ENCODE data around the gene TMEM260.

- TF ChIP-seq, protein P1, sequence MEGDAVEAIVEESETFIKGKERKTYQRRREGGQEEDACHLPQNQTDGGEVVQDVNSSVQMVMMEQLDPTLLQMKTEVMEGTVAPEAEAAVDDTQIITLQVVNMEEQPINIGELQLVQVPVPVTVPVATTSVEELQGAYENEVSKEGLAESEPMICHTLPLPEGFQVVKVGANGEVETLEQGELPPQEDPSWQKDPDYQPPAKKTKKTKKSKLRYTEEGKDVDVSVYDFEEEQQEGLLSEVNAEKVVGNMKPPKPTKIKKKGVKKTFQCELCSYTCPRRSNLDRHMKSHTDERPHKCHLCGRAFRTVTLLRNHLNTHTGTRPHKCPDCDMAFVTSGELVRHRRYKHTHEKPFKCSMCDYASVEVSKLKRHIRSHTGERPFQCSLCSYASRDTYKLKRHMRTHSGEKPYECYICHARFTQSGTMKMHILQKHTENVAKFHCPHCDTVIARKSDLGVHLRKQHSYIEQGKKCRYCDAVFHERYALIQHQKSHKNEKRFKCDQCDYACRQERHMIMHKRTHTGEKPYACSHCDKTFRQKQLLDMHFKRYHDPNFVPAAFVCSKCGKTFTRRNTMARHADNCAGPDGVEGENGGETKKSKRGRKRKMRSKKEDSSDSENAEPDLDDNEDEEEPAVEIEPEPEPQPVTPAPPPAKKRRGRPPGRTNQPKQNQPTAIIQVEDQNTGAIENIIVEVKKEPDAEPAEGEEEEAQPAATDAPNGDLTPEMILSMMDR (IDR thresholded peaks at IDR 0.05 in 8 of 11, conservative IDR thresholded peaks at IDR 0.05 in 3 of 11): no peak
- no peak for TF ChIP-seq POLR2AphosphoS5 (IDR thresholded peaks at IDR 0.05)
- no peak for TF ChIP-seq POLR2A (IDR thresholded peaks at IDR 0.05)
Measured at GRCh38 chr14:56603648-56604047, 24.1 kb downstream of the TMEM260 start.

Data from spleen (tissue), 7 donors.